ENCODE results near the gene ZDHHC11. TPM values are rescaled to one million over a fixed set of nuclear protein-coding genes. Genes with fewer than 3 reads are reported as not detected.

ZDHHC11 gene, protein sequence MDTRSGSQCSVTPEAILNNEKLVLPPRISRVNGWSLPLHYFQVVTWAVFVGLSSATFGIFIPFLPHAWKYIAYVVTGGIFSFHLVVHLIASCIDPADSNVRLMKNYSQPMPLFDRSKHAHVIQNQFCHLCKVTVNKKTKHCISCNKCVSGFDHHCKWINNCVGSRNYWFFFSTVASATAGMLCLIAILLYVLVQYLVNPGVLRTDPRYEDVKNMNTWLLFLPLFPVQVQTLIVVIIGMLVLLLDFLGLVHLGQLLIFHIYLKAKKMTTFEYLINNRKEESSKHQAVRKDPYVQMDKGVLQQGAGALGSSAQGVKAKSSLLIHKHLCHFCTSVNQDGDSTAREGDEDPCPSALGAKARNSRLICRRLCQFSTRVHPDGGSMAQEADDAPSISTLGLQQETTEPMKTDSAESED
- total RNA-seq: 10 to 100 TPM in 1 of 2 experiments, 1 to 10 TPM in 1; 9.9 to 10.6 TPM

DNA sequence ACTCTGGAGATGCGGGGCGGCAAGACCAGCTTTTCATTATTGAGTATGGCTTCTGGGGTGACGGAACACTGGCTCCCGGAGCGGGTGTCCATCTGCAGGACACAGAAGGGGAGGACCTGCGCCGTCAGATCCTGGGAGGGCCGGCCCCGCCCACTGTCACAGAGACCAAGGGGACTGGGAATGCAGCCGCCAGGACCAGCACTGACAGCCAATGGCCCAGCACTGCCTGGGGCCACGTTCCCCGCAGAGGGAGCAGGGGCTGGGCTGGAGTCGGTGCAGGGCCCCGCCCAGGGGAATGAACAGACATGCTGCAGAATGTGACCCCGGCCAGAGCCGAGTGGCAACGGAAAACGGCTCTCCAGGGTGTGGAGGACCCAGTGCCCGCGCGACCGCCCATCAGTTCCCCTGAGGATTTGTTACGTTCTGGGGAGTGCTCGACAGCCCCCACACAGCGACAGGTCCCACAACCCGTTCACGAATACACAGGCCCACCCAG, at the start of gene ZDHHC11:
ZDHHC11 (minus strand) TSS at position 476 of the 496 bp plus-strand sequence; CDS start at position 92, 384 bp downstream.
- no peak for ATAC-seq
- Mint-ChIP-seq H3K36me3 (no peaks in the 10 kb centered on the region), H3K9me3 (ENCODE audit: low read depth) (no peaks in the 10 kb centered on the region), H3K4me1 (peaks cover 6% of the 10 kb centered on the region), H3K27ac (no peak within 1 kb of the TSS), H3K4me3 (no peak within 1 kb of the TSS), H3K27me3 (no peaks in the 10 kb centered on the region)
- DNase-seq: no peak
- CTCF ChIA-PET: no interaction called here

DNA sequence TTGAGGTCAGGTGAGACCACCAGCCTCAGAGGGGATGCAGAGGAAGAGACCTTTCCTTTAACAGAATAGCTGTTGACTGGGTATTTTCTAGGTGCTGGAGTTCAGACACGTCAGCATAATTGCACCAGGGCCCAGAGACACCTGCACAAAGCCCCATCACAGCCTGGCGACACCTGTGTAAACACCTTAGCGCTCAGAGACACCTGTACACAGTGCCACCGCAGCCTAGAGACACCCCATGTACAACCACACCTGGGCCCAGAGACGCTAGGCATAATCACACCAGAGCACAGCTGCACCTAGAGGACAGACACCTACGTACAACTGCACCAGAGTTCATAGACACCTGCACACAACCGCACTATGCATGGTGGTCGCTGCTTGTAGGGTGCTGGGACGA, 42.9 kb upstream of the ZDHHC11 start:
- Mint-ChIP-seq H3K36me3 (peaks cover 36% of the 10 kb centered on the region), H3K27me3 (no peaks in the 10 kb centered on the region), H3K4me3 (peak overlapping the region; percentile 87), H3K4me1 (peaks cover 34% of the 10 kb centered on the region), H3K27ac (peak overlapping the region; percentile 77), H3K9me3 (ENCODE audit: low read depth) (no peaks in the 10 kb centered on the region)
- DNase-seq: no peak
- no peak for ATAC-seq
- CTCF ChIA-PET: interaction anchor here (1.3 to 2.1 kb wide), 4 partner anchors 10 to 223 kb away, joined by 4 to 9 read pairs (median 6); no protein-coding TSS in a partner anchor

DNA sequence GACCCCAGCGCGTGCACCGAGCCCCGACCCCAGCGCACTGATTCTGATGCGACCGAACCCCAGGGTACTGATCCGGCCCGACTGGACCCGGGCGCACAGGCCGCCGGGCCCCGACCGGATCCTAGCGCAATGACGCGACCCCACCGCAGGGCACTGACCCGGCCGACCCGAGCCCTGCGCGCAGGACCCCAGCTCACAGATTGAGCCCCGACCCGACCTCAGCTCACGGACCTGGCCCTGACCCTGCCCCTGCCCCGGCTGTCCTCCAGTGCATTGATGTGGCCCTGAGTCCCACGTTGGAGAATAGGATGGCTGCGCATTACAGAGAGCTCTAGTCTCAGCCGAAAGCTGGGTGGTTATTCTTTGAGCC, 42.3 kb upstream of the ZDHHC11 start:
- DNase-seq (peak; percentile 44), ATAC-seq (peak; percentile 31)
- peak overlapping the region; percentile 87 for H3K4me3 Mint-ChIP-seq
- H3K27ac Mint-ChIP-seq: peak overlapping the region; percentile 77
- peaks cover 36% of the 10 kb centered on the region for H3K4me1 Mint-ChIP-seq
- peaks cover 42% of the 10 kb centered on the region for H3K36me3 Mint-ChIP-seq
- no peaks in the 10 kb centered on the region for H3K9me3 Mint-ChIP-seq (ENCODE audit: low read depth)
- CTCF ChIA-PET: interaction anchor here (0.9 to 2.1 kb wide), 8 partner anchors 8 to 587 kb away, joined by 3 to 9 read pairs (median 4); no protein-coding TSS in a partner anchor
- H3K27me3 Mint-ChIP-seq: no peaks in the 10 kb centered on the region

DNA sequence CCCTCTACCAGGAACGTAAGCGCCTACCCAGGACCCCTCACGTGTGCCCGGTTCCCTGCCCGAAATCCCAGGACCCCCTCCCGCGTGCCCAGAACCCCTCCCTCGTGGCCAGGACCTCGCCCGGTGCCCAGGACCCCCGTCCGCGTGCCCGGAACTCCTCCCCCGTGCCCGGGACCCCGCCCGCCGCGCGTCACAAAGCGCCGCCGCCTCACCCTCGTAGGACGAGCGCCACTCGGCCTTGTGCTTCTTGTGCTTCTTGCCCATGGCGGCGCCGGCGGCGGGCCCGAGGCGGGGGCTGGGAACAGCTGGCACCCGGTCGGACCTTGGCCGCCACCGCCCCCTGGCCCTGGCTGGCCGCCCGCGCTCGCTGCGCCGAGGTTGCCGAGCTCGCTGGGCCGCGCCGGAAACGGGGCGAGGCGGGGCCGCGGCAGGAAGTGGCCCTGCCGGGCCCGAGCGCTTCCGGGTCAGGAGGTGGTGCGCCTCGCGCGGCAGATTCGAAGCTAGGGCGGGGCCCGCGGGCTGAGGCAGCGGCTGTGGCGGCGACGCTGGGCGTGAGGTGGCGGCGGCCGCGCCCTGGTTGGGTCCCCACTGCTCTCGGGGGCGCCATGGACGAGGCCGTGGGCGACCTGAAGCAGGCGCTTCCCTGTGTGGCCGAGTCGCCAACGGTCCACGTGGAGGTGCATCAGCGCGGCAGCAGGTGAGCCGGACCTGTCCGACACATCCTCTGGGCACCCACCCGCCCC, 41.8 kb upstream of the ZDHHC11 start, which contains the start of the genes BRD9 and TRIP13:
BRD9 (minus strand) TSS at position 408 of the 743 bp plus-strand sequence; CDS start at position 264, 144 bp downstream.
TRIP13 (plus strand) TSS at position 491 of the 743 bp plus-strand sequence; CDS start at position 606, 115 bp downstream.
- peaks cover 36% of the 10 kb centered on the region for H3K4me1 Mint-ChIP-seq
- CTCF ChIA-PET: interaction anchor here (0.9 to 2.1 kb wide), 8 partner anchors 8 to 587 kb away, joined by 3 to 9 read pairs (median 4); no protein-coding TSS in a partner anchor
- ATAC-seq (peak; percentile 97), DNase-seq (peak; percentile 89)
- H3K36me3 Mint-ChIP-seq: peaks cover 46% of the 10 kb centered on the region
- H3K27me3 Mint-ChIP-seq: no peaks in the 10 kb centered on the region
- no peaks in the 10 kb centered on the region for H3K9me3 Mint-ChIP-seq (ENCODE audit: low read depth)
- H3K4me3 Mint-ChIP-seq: peak within 1 kb of the TSS; percentile 87
- peak within 1 kb of the TSS; percentile 95 for H3K27ac Mint-ChIP-seq

DNA sequence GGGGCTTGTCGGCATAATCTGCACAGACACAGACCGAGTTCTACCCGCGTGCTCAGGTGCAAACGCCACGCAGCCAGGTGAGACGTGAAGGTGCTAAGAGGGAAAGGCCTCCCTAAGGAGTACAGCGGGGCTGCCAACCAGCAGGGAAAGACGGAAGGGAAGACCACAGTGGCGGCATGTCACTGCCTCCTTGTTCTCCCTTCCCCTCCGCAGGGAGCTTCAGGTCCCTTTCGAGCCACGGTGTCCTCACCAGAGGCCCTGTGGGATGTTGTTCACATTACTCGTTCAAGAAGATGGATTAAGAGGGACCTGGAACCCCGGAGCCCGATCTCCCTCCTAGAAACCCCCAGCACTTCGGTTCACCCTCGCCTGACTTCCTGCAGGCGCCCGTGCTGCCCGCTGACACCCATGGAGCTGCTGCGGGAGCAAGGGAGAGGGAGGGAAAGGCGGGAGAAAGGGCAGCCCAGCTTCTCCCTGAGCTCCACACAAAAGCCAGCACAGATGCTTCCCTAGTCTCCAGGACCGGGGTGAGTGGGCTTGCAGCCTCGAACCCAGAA, 41.1 kb upstream of the ZDHHC11 start:
- CTCF ChIA-PET: interaction anchor here (1.2 to 2.1 kb wide), 4 partner anchors 13 to 588 kb away, joined by 3 to 7 read pairs (median 4); no protein-coding TSS in a partner anchor
- H3K4me1 Mint-ChIP-seq: peaks cover 36% of the 10 kb centered on the region
- H3K4me3 Mint-ChIP-seq: peak overlapping the region; percentile 87
- peaks cover 53% of the 10 kb centered on the region for H3K36me3 Mint-ChIP-seq
- no peaks in the 10 kb centered on the region for H3K9me3 Mint-ChIP-seq (ENCODE audit: low read depth)
- DNase-seq (peak; percentile 46), ATAC-seq (peak; percentile 9)
- peak overlapping the region; percentile 95 for H3K27ac Mint-ChIP-seq
- H3K27me3 Mint-ChIP-seq: no peaks in the 10 kb centered on the region

DNA sequence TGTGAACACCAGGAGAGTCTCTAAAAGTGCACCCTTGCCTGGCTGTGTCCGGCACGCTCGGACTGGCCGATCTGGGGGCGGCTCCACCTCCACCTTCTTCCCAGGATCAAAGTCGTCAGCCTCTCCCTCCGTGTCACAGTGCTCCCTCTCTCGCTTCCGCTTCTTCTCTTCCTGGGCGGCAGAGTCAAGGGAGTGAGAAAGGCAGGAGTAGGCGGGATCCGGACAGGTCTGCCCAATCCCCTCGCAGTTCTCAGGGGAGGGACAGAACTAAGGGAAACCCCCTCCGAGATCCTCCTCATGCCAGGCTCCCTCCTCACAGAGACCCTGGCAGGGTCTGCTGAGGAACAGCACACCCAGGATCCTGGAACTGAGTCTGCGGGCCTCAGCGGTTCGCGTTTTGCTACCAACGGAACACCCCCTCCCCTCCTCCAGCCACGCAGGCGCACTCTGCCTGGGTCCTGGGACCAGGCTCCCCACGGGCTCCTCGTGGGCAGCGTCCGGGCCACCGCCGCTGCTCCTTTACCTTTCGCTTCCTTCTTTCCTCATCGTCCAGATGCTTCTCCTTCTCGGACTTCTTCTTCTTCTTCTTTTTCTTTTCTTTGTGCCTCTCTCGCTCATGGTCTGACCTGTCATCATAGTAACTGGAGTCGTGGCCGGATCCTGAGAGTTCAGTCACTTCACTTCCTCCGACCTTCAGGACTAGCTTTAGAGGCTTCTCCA, 40.5 kb upstream of the ZDHHC11 start:
- CTCF ChIA-PET: interaction anchor here (2.1 kb wide), 1 partner anchor 220 kb away, joined by 7 read pairs; no protein-coding TSS in a partner anchor
- Mint-ChIP-seq H3K27ac (peak overlapping the region; percentile 95), H3K4me1 (peaks cover 33% of the 10 kb centered on the region), H3K9me3 (ENCODE audit: low read depth) (no peaks in the 10 kb centered on the region), H3K4me3 (peak overlapping the region; percentile 87), H3K27me3 (no peaks in the 10 kb centered on the region), H3K36me3 (peaks cover 54% of the 10 kb centered on the region)
- ATAC-seq: no peak
- DNase-seq: no peak

DNA sequence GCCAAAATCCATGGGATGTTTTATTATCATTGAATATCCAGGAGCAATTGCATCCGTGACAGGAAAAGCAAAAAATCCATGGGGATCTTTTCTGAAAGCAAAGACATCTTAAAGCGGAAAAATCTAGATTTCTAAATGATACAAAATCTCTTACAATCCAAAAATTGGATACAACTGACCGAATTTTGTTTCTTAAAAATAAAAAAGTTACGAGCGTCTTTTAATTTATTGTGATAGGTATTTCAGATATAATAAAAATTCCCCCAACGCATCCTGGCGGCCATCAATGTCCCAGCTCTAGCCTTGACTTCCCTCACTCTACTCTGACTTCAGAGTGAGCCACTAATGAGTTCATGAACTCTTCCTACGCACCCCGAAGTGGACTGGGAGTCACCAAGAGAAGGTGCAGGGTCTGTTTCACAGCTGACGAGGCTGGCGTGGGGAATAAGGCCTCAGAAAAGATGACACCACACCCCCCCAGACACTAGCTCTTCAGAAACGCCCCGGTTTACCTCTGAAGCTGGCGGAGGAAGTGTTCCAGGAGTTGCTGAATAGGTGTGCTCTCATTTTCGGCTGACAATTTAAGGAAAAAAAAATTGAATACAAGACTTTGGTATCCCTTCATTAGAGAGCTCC, 38.4 kb upstream of the ZDHHC11 start:
- Mint-ChIP-seq H3K27me3 (no peaks in the 10 kb centered on the region), H3K27ac (no peak overlapping the region), H3K36me3 (peaks cover 60% of the 10 kb centered on the region), H3K4me3 (no peak overlapping the region), H3K4me1 (peaks cover 25% of the 10 kb centered on the region), H3K9me3 (ENCODE audit: low read depth) (no peaks in the 10 kb centered on the region)
- CTCF ChIA-PET: interaction anchor here (1.3 kb wide), 1 partner anchor 12 kb away, joined by 3 read pairs; no protein-coding TSS in a partner anchor
- ATAC-seq (no peak), DNase-seq (no peak)

DNA sequence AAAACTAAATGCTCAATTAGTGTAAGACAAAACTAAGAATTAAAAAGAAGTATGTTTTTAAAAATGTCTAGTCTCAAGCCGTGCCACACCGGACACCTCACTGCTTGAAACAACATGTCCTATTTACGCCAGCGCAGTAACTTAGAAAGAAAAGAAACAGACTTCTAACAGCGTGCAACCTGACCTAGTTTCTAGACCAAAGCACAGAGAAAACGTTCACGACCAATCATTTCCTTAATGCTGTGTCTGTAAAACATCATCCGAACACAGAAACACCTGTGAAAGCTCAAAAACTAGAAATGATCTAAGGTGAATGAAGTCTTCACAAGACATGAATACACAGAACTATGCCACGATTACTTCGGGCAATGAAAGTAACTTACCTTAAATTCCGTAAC, 37.9 kb upstream of the ZDHHC11 start:
- Mint-ChIP-seq H3K27me3 (no peaks in the 10 kb centered on the region), H3K36me3 (peaks cover 65% of the 10 kb centered on the region), H3K4me1 (peaks cover 20% of the 10 kb centered on the region), H3K9me3 (ENCODE audit: low read depth) (no peaks in the 10 kb centered on the region), H3K27ac (no peak overlapping the region), H3K4me3 (no peak overlapping the region)
- no peak for DNase-seq
- CTCF ChIA-PET: interaction anchor here (1.3 kb wide), 1 partner anchor 13 kb away, joined by 3 read pairs; no protein-coding TSS in a partner anchor
- no peak for ATAC-seq

DNA sequence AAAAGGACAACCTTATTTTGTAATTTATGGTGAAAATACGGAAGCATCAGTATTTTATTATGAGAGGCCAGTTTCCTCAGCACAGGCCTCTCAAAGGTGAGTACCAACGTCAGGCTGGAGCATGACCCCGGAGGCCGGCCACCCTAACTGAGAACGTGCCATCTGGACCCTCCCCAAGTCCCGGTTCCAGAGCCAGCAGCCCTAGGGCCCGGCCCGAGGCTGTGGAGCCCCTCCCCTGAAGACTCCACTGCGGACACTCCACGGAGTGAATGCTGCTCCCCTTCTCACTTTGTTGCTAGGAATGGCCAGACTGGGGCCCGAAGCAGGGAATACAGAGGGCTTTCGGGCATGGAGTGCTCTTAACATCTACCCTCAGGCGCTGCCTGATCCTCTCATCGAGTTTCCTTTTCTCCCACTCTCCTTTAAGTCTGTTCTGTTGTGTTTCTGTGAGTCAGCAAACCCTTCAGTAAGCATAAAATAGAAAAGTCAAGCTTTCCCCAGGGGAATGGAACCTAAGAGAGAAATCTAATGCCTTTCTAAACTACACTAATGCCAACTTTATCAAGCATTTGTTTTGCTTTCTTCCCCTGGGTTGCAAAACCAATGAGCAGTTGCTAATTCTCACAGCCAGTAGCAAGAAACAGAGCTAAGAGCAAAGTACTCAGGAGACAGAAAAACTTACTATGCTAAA, 37.3 kb upstream of the ZDHHC11 start:
- CTCF ChIA-PET: interaction anchor here (1.3 kb wide), 1 partner anchor 13 kb away, joined by 3 read pairs; no protein-coding TSS in a partner anchor
- no peaks in the 10 kb centered on the region for H3K27me3 Mint-ChIP-seq
- no peak for ATAC-seq
- H3K9me3 Mint-ChIP-seq (ENCODE audit: low read depth): no peaks in the 10 kb centered on the region
- DNase-seq: no peak
- no peak overlapping the region for H3K27ac Mint-ChIP-seq
- peaks cover 20% of the 10 kb centered on the region for H3K4me1 Mint-ChIP-seq
- no peak overlapping the region for H3K4me3 Mint-ChIP-seq
- peaks cover 71% of the 10 kb centered on the region for H3K36me3 Mint-ChIP-seq

DNA sequence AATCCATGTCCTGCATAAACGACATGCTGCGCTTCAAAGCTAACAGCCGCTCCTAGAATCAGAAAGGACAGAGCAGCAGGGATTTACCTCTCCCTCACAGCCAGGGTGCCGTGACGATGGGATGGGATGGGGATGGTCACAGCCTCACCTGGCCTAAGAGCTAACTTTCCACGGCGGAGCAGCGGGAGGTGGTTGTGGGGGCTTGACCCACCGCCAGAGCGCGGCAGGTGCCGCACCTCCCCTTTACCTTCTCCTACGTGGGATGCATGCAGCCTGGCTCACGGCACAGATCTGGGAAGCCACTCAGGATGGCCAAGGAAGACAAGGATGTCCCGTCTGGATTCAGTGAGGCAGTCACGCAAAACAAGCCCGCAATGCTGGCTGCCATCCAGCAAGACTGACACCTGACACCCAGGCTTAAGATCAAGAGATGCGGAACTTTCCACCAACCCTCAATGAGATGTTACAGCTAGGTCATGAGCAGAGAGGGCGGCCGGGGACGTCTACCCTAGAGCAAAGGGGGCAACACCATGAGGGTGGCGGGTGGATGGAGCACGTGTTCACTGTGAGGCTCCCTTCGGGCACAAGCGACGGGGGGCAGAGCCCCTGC, 36.0 kb upstream of the ZDHHC11 start:
- ATAC-seq: no peak
- Mint-ChIP-seq H3K4me1 (peaks cover 32% of the 10 kb centered on the region), H3K9me3 (ENCODE audit: low read depth) (peaks cover 10% of the 10 kb centered on the region), H3K27me3 (peaks cover 6% of the 10 kb centered on the region), H3K36me3 (peaks cover 82% of the 10 kb centered on the region), H3K4me3 (no peak overlapping the region), H3K27ac (no peak overlapping the region)
- no peak for DNase-seq
- CTCF ChIA-PET: interaction anchor here (1.4 kb wide), 1 partner anchor 15 kb away, joined by 3 read pairs; no protein-coding TSS in a partner anchor

DNA sequence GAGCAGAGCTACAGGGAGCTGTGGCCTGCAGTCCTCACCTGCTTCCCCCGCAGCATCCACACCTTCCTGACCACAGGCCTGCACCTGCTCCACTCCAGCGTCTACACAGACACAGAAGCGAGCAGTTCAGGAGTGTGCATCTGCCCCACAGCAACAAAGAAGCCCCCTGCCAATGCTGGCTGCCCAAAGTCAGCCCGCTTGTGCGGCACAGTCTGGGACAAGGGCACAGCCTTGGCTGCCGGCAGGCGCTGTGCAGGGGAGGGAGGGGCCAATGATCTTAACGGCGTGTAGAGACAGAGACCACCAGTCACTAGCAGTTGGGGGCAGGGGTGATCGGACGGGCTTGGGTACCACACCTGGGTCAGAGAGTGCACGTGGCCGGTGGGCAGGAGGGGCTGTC, 35.2 kb upstream of the ZDHHC11 start:
- H3K4me3 Mint-ChIP-seq: no peak overlapping the region
- no peak overlapping the region for H3K27ac Mint-ChIP-seq
- CTCF ChIA-PET: interaction anchor here (1.4 kb wide), 1 partner anchor 15 kb away, joined by 3 read pairs; no protein-coding TSS in a partner anchor

More for the DNA sequence above, 35.2 kb upstream of the ZDHHC11 start:
- DNase-seq (no peak), ATAC-seq (no peak)
- Mint-ChIP-seq H3K9me3 (ENCODE audit: low read depth) (peaks cover 10% of the 10 kb centered on the region), H3K27me3 (peaks cover 6% of the 10 kb centered on the region), H3K36me3 (peaks cover 84% of the 10 kb centered on the region), H3K4me1 (peaks cover 31% of the 10 kb centered on the region)

Data from activated CD8-positive, alpha-beta memory T cell treated with anti-CD3 and anti-CD28 coated beads, Interleukin-2, amount 10 ng/mL, durations not matched to agents 7 days and 5 days (primary cell).